ENCODE data around the gene TP73. TPM values are rescaled to one million over a fixed set of nuclear protein-coding genes. Genes with fewer than 3 reads are reported as not detected.
A peak's percentile ranks its signal among the peaks of the same experiment; 100 is the strongest.

Gene TP73
- total RNA-seq, 1 experiment from 2014 or later = 10.0 TPM

- peaks cover 8% of the 10 kb centered on the region for H3K4me1 ChIP-seq (ENCODE audit: insufficient read depth, low read length, poor library complexity, severe bottlenecking)
- intact Hi-C loops (cut with micrococcal nuclease; ENCODE audit: unreplicated experiment) = no loop called here
- ChIA-PET POLR2A (ENCODE audit: low non-redundant PET) (no interaction called here), CTCF (no interaction called here)
- H3K9me3 ChIP-seq (ENCODE audit: low read depth, low read length, poor library complexity, severe bottlenecking) = no peaks in the 10 kb centered on the region
- DNase-seq (ENCODE audit: low spot score) = no peak
- H3K27ac ChIP-seq (ENCODE audit: low read depth, low read length, poor library complexity, severe bottlenecking) = no peak overlapping the region
- no peaks in the 10 kb centered on the region for H3K27me3 ChIP-seq (replicated peaks; ENCODE audit: insufficient read depth, low read depth, low read length, poor library complexity)
- no peak overlapping the region for H3K4me3 ChIP-seq (ENCODE audit: low read depth, low read length, poor library complexity, severe bottlenecking)
- TF ChIP-seq EZH2 (IDR thresholded peaks at IDR 0.05; ENCODE audit: borderline replicate concordance, low read depth, low read length, poor library complexity, severe bottlenecking) = no peak
- TF ChIP-seq CTCF (conservative IDR thresholded peaks at IDR 0.05; ENCODE audit: low read depth, low read length) = no peak
- BruUV-seq (replicated peaks) = no TSS peak
- no peaks in the 10 kb centered on the region for H3K36me3 ChIP-seq (ENCODE audit: insufficient read depth, low read length, poor library complexity, severe bottlenecking)
Measured at GRCh38 chr1:3687504-3687903, 35.2 kb downstream of the TP73 start.

- Histone ChIP-seq H3K4me3 (ENCODE audit: low read depth, low read length, poor library complexity, severe bottlenecking) (no peak overlapping the region), H3K27me3 (replicated peaks; ENCODE audit: insufficient read depth, low read depth, low read length, poor library complexity) (no peaks in the 10 kb centered on the region), H3K36me3 (ENCODE audit: insufficient read depth, low read length, poor library complexity, severe bottlenecking) (no peaks in the 10 kb centered on the region), H3K27ac (ENCODE audit: low read depth, low read length, poor library complexity, severe bottlenecking) (no peak overlapping the region), H3K9me3 (ENCODE audit: low read depth, low read length, poor library complexity, severe bottlenecking) (no peaks in the 10 kb centered on the region), H3K4me1 (ENCODE audit: insufficient read depth, low read length, poor library complexity, severe bottlenecking) (peaks cover 8% of the 10 kb centered on the region)
- BruUV-seq (replicated peaks) = no TSS peak
- intact Hi-C loops (cut with micrococcal nuclease; ENCODE audit: unreplicated experiment) = no loop called here
- DNase-seq (ENCODE audit: low spot score) = no peak
- CTCF ChIA-PET = no interaction called here
- POLR2A ChIA-PET (ENCODE audit: low non-redundant PET) = no interaction called here
- TF ChIP-seq EZH2 (IDR thresholded peaks at IDR 0.05; ENCODE audit: borderline replicate concordance, low read depth, low read length, poor library complexity, severe bottlenecking) = no peak
- TF ChIP-seq CTCF (conservative IDR thresholded peaks at IDR 0.05; ENCODE audit: low read depth, low read length) = no peak
Measured at GRCh38 chr1:3688356-3689137, 36.2 kb downstream of the TP73 start.

GRCh38 chr1:3689138-3689750 lies 36.9 kb downstream of the TP73 start:
- no peaks in the 10 kb centered on the region for H3K9me3 ChIP-seq (ENCODE audit: low read depth, low read length, poor library complexity, severe bottlenecking)
- H3K27me3 ChIP-seq (replicated peaks; ENCODE audit: insufficient read depth, low read depth, low read length, poor library complexity) = no peaks in the 10 kb centered on the region
- no peak overlapping the region for H3K4me3 ChIP-seq (ENCODE audit: low read depth, low read length, poor library complexity, severe bottlenecking)
- ChIA-PET CTCF (no interaction called here), POLR2A (ENCODE audit: low non-redundant PET) (no interaction called here)
- TF ChIP-seq CTCF (conservative IDR thresholded peaks at IDR 0.05; ENCODE audit: low read depth, low read length) = no peak
- TF ChIP-seq EZH2 (IDR thresholded peaks at IDR 0.05; ENCODE audit: borderline replicate concordance, low read depth, low read length, poor library complexity, severe bottlenecking) = no peak
- no TSS peak for BruUV-seq (replicated peaks)
- no peak for DNase-seq (ENCODE audit: low spot score)
- no peaks in the 10 kb centered on the region for H3K36me3 ChIP-seq (ENCODE audit: insufficient read depth, low read length, poor library complexity, severe bottlenecking)
- H3K27ac ChIP-seq (ENCODE audit: low read depth, low read length, poor library complexity, severe bottlenecking) = peak overlapping the region; percentile 37
- intact Hi-C loops (cut with micrococcal nuclease; ENCODE audit: unreplicated experiment) = no loop called here
- peaks cover 8% of the 10 kb centered on the region for H3K4me1 ChIP-seq (ENCODE audit: insufficient read depth, low read length, poor library complexity, severe bottlenecking)

All from A673 (cell line).